PFSK-1 (cell line): Measurements from ENCODE around the gene CD27.

Source experiments
- FOXP2 ChIP-seq: optimal IDR thresholded peaks from 2 replicates; pipeline ENCODE3; 2011; ENCODE audit warnings: borderline replicate concordance, control low read depth, inconsistent platforms; ENCODE audit not compliant: insufficient read depth; ENCODE audit errors: extremely low read length, extremely low read depth
- POLR2AphosphoS5 ChIP-seq: IDR thresholded peaks from 2 replicates; pipeline ENCODE4 v1.6.1; 2012; ENCODE audit warnings: low read depth, mild to moderate bottlenecking, control low read depth, low read length, moderate library complexity
- REST ChIP-seq, 2 experiments: IDR thresholded peaks; 2 replicates each; pipeline versions ENCODE4 v1.6.1 to v1.8.0; 2011 to 2012; ENCODE audit warnings: low read depth in 2 of 2, low read length in 2 of 2, control low read depth in 1 of 2, inconsistent platforms in 1 of 2, mild to moderate bottlenecking in 1 of 2, moderate library complexity in 1 of 2; ENCODE audit not compliant: insufficient read depth in 1 of 2
- SIN3A ChIP-seq: IDR thresholded peaks from 2 replicates; pipeline ENCODE4 v1.6.1; 2012; ENCODE audit warnings: mild to moderate bottlenecking, low read length, moderate library complexity, borderline replicate concordance; ENCODE audit not compliant: insufficient read depth
- TAF1 ChIP-seq: IDR thresholded peaks from 2 replicates; pipeline ENCODE4 v1.6.1; 2012; ENCODE audit warnings: low read length, control low read depth, borderline replicate concordance; ENCODE audit not compliant: insufficient read depth

The CD27 gene

GRCh38 chr12:6469092-6469491, 24.3 kb downstream of the CD27 start:
- TF ChIP-seq POLR2AphosphoS5, result no peak
- no peak for TF ChIP-seq FOXP2
- no peak for TF ChIP-seq SIN3A
- no peak for TF ChIP-seq TAF1

GRCh38 chr12:6469609-6470374, 25.0 kb downstream of the CD27 start:
- no peak for TF ChIP-seq REST (IDR thresholded peaks at IDR 0.05; ENCODE audit: insufficient read depth in 1 of 2, low read depth in 2 of 2, low read length in 2 of 2)

GRCh38 chr12:6470375-6471163, 25.8 kb downstream of the CD27 start, which contains the start of gene VAMP1:
Gene VAMP1, minus strand, starts transcription at chr12:6470677. Its CDS starts 146 bp downstream, at chr12:6470531.
- TF ChIP-seq FOXP2 (peak; percentile 77), SIN3A (no peak), TAF1 (peak; percentile 96; the same call in 1 of the 2 replicates), POLR2AphosphoS5 (peak; percentile 97), REST (IDR thresholded peaks at IDR 0.05; ENCODE audit: insufficient read depth in 1 of 2, low read depth in 2 of 2, low read length in 2 of 2) (peak; percentile 25 to 58; a peak in 3 of 4 replicates)

DNA sequence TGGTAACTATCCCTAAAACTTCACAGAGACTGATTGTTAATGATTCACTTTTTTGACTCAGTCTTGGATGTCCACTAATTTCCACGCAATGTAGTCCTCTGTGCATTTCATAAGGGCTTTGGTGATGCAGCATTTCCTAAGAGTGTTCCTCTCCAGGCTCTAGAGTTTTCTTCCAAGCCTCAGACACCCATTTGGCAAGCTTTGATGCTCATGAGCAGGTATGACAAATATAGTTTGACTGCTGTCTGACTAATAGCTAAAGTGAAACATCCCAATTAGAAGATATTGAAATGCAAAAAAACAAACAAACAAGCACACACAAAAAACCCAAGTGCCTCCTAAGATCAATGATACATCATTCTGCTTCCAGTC, 27.2 kb downstream of the CD27 start:
- TF ChIP-seq SIN3A (no peak), FOXP2 (no peak), TAF1 (no peak), REST (IDR thresholded peaks at IDR 0.05; ENCODE audit: insufficient read depth in 1 of 2, low read depth in 2 of 2, low read length in 2 of 2) (no peak), POLR2AphosphoS5 (no peak)

DNA sequence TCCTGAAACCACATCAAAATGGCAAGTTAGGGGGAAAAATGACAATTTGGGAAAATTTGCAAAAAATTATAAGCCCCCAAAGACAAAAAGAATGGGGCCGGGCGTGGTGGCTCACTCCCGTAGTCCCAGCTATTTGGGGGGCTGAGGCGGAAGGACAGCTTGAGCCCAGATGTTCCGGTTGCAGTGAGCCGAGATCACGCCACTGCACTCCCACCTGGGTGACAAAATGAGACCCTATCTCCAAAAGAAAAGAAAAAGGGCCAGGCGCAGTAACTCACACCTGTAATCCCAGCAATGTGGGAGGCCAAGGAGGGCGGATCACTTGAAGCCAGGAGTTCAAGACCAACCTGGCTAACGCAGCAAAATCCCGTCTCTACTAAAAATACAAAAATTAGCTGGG, 27.7 kb downstream of the CD27 start:
- TF ChIP-seq FOXP2, result no peak

GRCh38 chr12:6476489-6476888, 31.7 kb downstream of the CD27 start:
- TF ChIP-seq POLR2AphosphoS5 (no peak), REST (IDR thresholded peaks at IDR 0.05; ENCODE audit: insufficient read depth in 1 of 2, low read depth in 2 of 2, low read length in 2 of 2) (no peak), TAF1 (no peak)
